Measurements from ENCODE around the gene SDK1. TPM values are rescaled to one million over a fixed set of nuclear protein-coding genes. Genes with fewer than 3 reads are reported as not detected.

Gene SDK1
- total and polyA plus RNA-seq, 2 experiments from 2014 or later = not detected

- no peak overlapping the region for H3K4me2 ChIP-seq (ENCODE audit: unreplicated experiment)
- no peak for DNase-seq
- no peaks in the 10 kb centered on the region for H3K36me3 ChIP-seq (ENCODE audit: low read depth)
- no peaks in the 10 kb centered on the region for H4K20me1 ChIP-seq (ENCODE audit: insufficient read depth)
- H3K4me1 ChIP-seq (ENCODE audit: insufficient read depth) = no peaks in the 10 kb centered on the region
- H3K9me3 ChIP-seq (ENCODE audit: low read depth) = no peaks in the 10 kb centered on the region
- H3K9ac ChIP-seq = no peak overlapping the region
- TF ChIP-seq EZH2 (IDR thresholded peaks at IDR 0.05; ENCODE audit: insufficient read depth, poor library complexity, severe bottlenecking) = no peak
- TF ChIP-seq EZH2phosphoT487 (IDR thresholded peaks at IDR 0.05; ENCODE audit: insufficient read depth, low read depth) = no peak
- WGBS, 2 experiments (ENCODE audit: low coverage in 1 of 2, low lambda C conversion rate in 2 of 2, missing lambda C conversion rate in 2 of 2) = 58 to 59% methylated on average over 13 of the region's 13 CpGs
- in situ Hi-C loops (cut with MboI) = no loop called here
- H3K9me2 ChIP-seq (ENCODE audit: insufficient read depth) = no peaks in the 10 kb centered on the region
- no peak overlapping the region for H3K27ac ChIP-seq
- H3F3A ChIP-seq (ENCODE audit: insufficient read depth) = no peaks in the 10 kb centered on the region
- no peaks in the 10 kb centered on the region for H3K79me2 ChIP-seq (ENCODE audit: insufficient read depth)
- H2AFZ ChIP-seq = no peak overlapping the region
- H3K27me3 ChIP-seq (replicated peaks; ENCODE audit: insufficient read depth) = no peaks in the 10 kb centered on the region
- H3K4me3 ChIP-seq = no peak overlapping the region
These were observed 713.4 kb downstream of the SDK1 start for GRCh38 chr7:4014346-4015050.

DNA sequence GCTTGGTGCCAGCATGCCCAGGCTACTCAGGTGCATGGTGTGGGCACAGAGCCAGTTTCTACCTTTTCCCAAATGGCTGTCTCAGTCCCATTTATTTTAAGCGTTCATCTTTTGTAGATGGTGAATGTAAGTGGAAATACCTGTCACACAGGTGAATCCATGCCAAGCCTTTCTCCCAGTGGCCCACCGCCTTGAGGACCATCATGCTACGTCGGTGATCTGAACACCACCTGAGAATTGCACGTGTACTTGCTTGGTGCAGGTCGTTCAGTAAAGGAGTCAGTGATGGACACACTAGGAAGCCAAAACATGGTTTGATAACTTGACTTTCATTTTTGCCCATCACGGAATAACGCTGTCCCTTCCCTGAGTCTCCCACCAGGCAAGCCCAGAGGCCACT is 714.3 kb downstream of the SDK1 start:
- WGBS, 2 experiments (ENCODE audit: low coverage in 1 of 2, low lambda C conversion rate in 2 of 2, missing lambda C conversion rate in 2 of 2) = 59 to 64% methylated on average over 8 of the region's 8 CpGs
- Histone ChIP-seq H3K27me3 (replicated peaks; ENCODE audit: insufficient read depth) (no peaks in the 10 kb centered on the region), H3K4me1 (ENCODE audit: insufficient read depth) (no peaks in the 10 kb centered on the region), H3K9ac (no peak overlapping the region), H3K27ac (no peak overlapping the region), H3K36me3 (ENCODE audit: low read depth) (no peaks in the 10 kb centered on the region), H3K4me2 (ENCODE audit: unreplicated experiment) (no peak overlapping the region), H3K4me3 (no peak overlapping the region), H2AFZ (no peak overlapping the region), H3F3A (ENCODE audit: insufficient read depth) (no peaks in the 10 kb centered on the region), H3K9me2 (ENCODE audit: insufficient read depth) (no peaks in the 10 kb centered on the region), H3K9me3 (ENCODE audit: low read depth) (no peaks in the 10 kb centered on the region), H3K79me2 (ENCODE audit: insufficient read depth) (no peaks in the 10 kb centered on the region), H4K20me1 (ENCODE audit: insufficient read depth) (no peaks in the 10 kb centered on the region)
- in situ Hi-C loops (cut with MboI) = no loop called here
- no peak for DNase-seq
- no peak for TF ChIP-seq EZH2phosphoT487 (IDR thresholded peaks at IDR 0.05; ENCODE audit: insufficient read depth, low read depth)

DNA sequence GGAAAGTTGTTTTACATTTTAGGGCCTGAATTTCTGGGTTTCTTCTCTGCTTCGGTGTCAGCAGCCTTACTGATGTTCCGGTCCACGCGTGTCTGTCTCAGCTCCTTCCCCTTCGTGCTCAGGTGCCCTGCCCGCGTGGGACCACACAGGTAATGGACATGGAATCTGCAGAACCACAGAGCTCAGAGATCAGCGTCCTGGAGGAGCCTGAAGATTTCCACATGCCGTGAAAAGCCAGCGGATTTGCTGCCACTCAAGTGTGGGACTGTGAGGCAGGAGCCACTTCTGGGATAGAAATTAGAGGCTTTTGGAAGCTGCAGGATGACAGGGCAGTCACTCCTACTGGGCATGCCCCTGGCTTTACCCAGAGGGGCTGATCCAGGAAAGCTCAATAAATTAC is 714.9 kb downstream of the SDK1 start:
- WGBS, 2 experiments (ENCODE audit: low coverage in 1 of 2, low lambda C conversion rate in 2 of 2, missing lambda C conversion rate in 2 of 2) = 70 to 80% methylated on average over 10 of the region's 10 CpGs
- H2AFZ ChIP-seq = no peak overlapping the region
- no peak for TF ChIP-seq EZH2phosphoT487 (IDR thresholded peaks at IDR 0.05; ENCODE audit: insufficient read depth, low read depth)
- H3K9me3 ChIP-seq (ENCODE audit: low read depth) = no peaks in the 10 kb centered on the region
- H3K9me2 ChIP-seq (ENCODE audit: insufficient read depth) = no peaks in the 10 kb centered on the region
- H3K27ac ChIP-seq = no peak overlapping the region
- no peak overlapping the region for H3K4me2 ChIP-seq (ENCODE audit: unreplicated experiment)
- H3K27me3 ChIP-seq (replicated peaks; ENCODE audit: insufficient read depth) = no peaks in the 10 kb centered on the region
- no peaks in the 10 kb centered on the region for H3F3A ChIP-seq (ENCODE audit: insufficient read depth)
- no peak overlapping the region for H3K9ac ChIP-seq
- in situ Hi-C loops (cut with MboI) = no loop called here
- no peak overlapping the region for H3K4me3 ChIP-seq
- no peaks in the 10 kb centered on the region for H3K4me1 ChIP-seq (ENCODE audit: insufficient read depth)
- DNase-seq = no peak
- H3K79me2 ChIP-seq (ENCODE audit: insufficient read depth) = no peaks in the 10 kb centered on the region
- H4K20me1 ChIP-seq (ENCODE audit: insufficient read depth) = no peaks in the 10 kb centered on the region
- H3K36me3 ChIP-seq (ENCODE audit: low read depth) = no peaks in the 10 kb centered on the region

DNA sequence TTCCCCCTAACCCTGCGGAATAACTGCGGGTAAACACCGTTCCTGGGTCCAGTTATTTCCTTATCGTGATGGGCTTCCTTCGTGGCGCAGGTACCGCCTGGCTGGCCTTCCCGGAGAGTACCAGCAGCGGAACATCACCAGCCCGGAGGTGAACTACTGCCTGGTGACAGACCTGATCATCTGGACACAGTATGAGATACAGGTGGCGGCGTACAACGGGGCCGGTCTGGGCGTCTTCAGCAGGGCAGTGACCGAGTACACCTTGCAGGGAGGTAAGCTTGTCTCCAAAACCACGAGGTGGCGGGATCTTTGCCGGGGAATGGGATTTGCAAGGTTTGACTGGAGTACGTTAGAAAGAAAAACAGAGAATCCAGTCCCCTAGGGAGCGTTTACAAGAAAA is 716.0 kb downstream of the SDK1 start:
- in situ Hi-C loops (cut with MboI) = no loop called here
- H3K9me3 ChIP-seq (ENCODE audit: low read depth) = no peaks in the 10 kb centered on the region
- no peaks in the 10 kb centered on the region for H3K79me2 ChIP-seq (ENCODE audit: insufficient read depth)

GRCh38 chr7:4017785-4018184 is 716.7 kb downstream of the SDK1 start:
- 63 to 66% methylated on average over 9 of the region's 9 CpGs for WGBS, 2 experiments (ENCODE audit: low coverage in 1 of 2, low lambda C conversion rate in 2 of 2, missing lambda C conversion rate in 2 of 2)
- no peak overlapping the region for H3K4me2 ChIP-seq (ENCODE audit: unreplicated experiment)
- no peaks in the 10 kb centered on the region for H3K36me3 ChIP-seq (ENCODE audit: low read depth)
- no peaks in the 10 kb centered on the region for H3K9me3 ChIP-seq (ENCODE audit: low read depth)
- no peak overlapping the region for H3K4me3 ChIP-seq
- DNase-seq = no peak
- H4K20me1 ChIP-seq (ENCODE audit: insufficient read depth) = no peaks in the 10 kb centered on the region
- no peaks in the 10 kb centered on the region for H3K27me3 ChIP-seq (replicated peaks; ENCODE audit: insufficient read depth)
- no peaks in the 10 kb centered on the region for H3F3A ChIP-seq (ENCODE audit: insufficient read depth)
- H2AFZ ChIP-seq = no peak overlapping the region
- no peak overlapping the region for H3K27ac ChIP-seq
- TF ChIP-seq EZH2phosphoT487 (IDR thresholded peaks at IDR 0.05; ENCODE audit: insufficient read depth, low read depth) = no peak
- TF ChIP-seq EZH2 (IDR thresholded peaks at IDR 0.05; ENCODE audit: insufficient read depth, poor library complexity, severe bottlenecking) = no peak
- H3K9ac ChIP-seq = no peak overlapping the region
- in situ Hi-C loops (cut with MboI) = no loop called here
- no peaks in the 10 kb centered on the region for H3K4me1 ChIP-seq (ENCODE audit: insufficient read depth)
- H3K79me2 ChIP-seq (ENCODE audit: insufficient read depth) = no peaks in the 10 kb centered on the region
- no peaks in the 10 kb centered on the region for H3K9me2 ChIP-seq (ENCODE audit: insufficient read depth)

More for the DNA sequence above, 716.0 kb downstream of the SDK1 start:
- Histone ChIP-seq H3K27ac (no peak overlapping the region), H3K27me3 (replicated peaks; ENCODE audit: insufficient read depth) (no peaks in the 10 kb centered on the region), H3K4me3 (no peak overlapping the region), H3K9ac (no peak overlapping the region), H3K4me2 (ENCODE audit: unreplicated experiment) (no peak overlapping the region), H3K36me3 (ENCODE audit: low read depth) (no peaks in the 10 kb centered on the region), H3K4me1 (ENCODE audit: insufficient read depth) (no peaks in the 10 kb centered on the region), H3K9me2 (ENCODE audit: insufficient read depth) (no peaks in the 10 kb centered on the region), H3F3A (ENCODE audit: insufficient read depth) (no peaks in the 10 kb centered on the region), H4K20me1 (ENCODE audit: insufficient read depth) (no peaks in the 10 kb centered on the region), H2AFZ (no peak overlapping the region)
- DNase-seq = no peak
- 74 to 78% methylated on average over 21 of the region's 21 CpGs for WGBS, 2 experiments (ENCODE audit: low coverage in 1 of 2, low lambda C conversion rate in 2 of 2, missing lambda C conversion rate in 2 of 2)
- TF ChIP-seq EZH2 (IDR thresholded peaks at IDR 0.05; ENCODE audit: insufficient read depth, poor library complexity, severe bottlenecking) (no peak), EZH2phosphoT487 (IDR thresholded peaks at IDR 0.05; ENCODE audit: insufficient read depth, low read depth) (no peak)

Measured in GM23248 (cell line).